ENCODE measurements around the gene ASB6.
A peak's percentile ranks its signal among the peaks of the same experiment; 100 is the strongest.
"Not testable (repeated sequence)": the region's sequence is repeated elsewhere in the genome, so short reads cannot be mapped to it uniquely, and the experiment has no call there.

The ASB6 gene

DNA sequence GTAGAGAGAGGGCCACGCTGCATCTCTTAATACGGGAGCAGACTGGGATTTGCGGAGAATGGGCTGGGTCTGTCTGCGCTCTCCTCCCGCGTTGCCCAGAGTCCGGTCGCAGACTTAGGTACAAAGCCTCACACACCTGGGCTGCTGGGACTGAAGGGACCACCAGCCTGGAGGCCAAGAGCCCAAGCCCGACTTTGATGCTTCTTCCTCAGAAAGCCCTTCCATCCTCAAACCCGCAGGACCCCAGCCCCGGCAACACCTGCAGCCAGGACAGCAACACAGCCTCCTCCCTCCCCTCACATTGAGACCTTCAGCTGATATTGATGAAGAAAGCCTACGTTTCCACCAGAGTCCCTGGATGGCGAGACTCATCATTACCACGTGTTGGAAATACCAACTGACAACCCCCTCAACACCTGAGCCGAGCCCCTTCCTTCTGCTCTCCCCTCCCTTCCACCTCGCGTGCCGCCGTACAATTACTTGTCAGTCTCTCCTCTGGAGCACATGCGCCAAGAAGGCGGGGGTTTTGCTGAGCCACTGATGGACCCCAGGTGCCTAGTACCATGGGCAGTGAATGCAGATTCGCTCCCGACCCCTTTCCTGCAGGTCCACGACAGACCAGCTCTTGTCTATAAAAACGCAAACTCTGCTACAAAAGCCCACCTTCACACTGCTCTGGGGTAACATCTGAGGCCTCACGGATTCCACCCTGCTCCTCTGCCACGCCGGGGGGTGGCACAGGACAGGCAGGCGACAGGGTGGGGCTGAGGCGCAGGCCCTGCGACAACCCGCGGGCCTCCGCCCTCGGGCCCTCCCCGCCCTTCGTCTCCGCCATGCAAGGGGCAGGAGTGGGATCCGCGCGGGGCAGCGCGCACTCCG lies 841 bp downstream of the ASB6 start:
- no peak for DNase-seq

DNA sequence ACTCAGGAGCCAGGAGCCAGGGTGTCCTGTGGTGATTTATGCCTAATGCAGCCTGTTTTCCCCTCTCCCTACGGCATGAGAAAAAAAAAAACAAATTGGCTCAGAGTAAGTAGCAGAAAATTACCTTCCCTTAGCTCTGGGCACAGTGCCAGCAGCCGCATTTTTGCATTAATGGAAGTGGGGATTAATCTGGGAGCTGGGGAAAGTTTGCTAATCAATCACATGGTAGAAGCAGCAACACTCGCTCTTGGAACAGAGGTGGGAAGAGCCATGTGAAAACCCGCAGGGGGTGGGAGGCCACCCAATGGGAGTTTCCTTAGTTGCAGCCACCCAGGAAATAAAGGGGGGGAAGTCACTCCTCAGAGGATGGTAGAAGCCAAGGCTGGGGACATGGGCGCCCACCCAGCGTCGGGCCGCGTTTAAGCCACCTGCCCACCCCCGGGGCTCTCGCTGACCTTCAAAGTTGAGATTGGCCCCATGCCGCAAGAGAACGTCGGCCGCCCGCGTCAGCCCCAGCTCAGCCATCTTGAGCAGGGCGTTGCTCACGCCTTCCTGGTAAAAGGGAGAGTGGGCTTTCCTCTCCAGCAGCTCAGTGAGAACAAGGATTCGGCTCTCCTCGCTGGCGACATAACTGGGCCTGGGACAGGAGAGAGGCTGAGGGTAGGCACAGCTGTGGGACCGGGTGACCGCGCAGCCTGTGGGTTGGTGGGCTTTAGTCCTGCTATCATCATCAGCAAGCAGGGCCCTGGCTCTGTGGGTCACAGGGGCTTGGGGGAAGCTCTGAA lies 1.7 kb downstream of the ASB6 start:
- no peak for DNase-seq

DNA sequence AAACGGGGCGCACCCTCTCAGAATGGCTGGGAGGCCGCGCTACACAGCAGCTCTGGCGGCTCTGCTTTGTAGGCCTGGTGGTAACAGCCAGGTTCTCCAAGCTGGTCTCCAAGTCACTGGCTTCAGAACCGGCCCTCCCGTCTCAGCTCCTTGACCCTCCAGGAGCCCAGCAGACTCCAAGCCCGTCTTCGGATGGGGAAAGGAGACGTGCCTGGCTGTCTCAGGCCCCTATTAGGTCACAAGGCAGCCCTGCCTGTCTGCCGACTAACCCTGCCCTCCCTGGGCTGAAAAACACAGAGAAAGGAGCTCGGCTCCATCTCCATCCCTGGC lies 2.2 kb downstream of the ASB6 start:
- no peak for DNase-seq

DNA sequence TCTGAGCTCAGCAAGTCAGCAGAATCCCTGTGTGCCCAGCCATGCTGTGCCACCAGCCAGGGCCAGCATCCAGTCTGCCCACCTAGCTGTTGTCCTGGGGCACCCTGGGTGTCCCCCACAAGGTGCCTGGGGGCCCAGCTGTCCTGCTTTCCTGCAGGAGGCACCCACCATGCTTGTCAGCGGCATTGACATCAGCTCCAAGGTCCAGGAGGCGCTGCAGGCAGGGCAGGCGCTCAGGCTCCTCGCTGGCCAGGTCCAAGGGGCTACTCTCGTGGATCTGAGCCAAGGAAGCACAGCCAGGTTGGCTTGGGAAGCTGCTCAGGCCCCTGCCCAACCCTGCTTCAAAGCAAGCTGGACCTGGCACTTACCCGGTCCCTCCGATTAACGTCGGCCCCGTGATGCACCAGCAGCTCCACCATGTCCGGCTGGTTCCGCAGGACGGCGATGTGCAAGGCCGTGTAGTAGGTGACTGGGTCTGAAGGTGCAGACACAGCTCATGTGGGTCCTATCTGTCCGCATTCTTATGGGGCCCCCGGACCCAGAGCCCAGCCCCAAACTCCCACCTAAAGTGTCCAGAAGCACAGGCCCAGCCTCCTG lies 2.8 kb downstream of the ASB6 start:
- DNase-seq: no peak

DNA sequence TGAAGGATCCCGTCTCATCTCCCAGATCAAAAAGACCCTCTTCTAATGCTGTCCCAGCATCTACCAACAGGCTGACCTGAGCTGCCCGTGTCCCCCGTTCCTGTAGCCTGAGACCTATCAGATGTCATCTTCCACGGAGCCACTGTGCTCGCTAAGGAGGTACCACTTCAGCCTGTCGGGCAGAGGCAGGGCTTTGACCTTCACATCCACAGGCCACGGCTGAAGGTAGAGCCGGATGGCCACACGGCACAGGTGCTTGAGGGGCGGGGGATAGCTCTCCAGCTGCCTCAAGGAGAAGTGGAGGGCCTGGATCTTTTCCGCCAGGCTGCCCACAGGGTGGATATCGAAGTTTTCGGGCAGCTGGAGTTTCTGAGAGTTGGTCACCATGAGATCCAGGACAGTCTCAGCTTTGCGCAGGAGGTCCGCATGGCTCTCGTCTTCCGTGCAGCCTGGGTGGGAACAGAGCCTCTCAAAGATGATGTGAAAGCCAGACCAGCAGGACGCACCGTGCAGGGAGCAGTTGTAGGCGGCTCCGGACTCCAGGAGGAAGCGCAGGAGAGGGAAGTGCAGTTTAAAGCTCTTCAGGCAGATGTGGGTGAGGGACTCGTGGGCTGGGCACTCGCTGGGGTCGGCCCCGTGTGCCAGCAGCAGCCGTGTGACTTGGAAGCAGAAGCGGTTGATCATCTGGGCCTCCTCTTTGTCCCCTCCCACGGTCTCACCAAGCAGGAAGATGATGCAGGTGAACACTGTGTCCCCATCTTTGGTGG lies 4.1 kb downstream of the ASB6 start:
- DNase-seq: no peak

DNA sequence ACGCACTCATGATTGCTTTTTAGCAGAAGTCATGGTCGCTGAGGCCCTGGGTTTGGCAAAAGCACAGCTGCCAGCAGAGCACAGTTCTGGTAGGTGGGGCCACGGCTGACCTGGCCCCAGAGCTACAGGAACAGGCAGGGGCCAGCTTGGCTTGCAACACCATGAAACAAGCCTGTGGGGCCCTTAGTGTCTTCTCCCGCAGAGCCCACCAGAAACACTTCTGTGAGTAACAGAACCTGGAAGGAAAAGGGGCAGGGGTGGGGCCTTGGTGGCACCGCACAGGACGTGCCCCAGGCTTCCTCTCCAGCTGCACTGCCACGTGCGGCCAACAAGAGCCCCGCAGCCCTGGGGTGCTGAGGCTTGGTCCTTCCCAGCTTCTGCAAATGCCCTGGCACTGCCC lies 4.8 kb downstream of the ASB6 start:
- no peak for DNase-seq

DNA sequence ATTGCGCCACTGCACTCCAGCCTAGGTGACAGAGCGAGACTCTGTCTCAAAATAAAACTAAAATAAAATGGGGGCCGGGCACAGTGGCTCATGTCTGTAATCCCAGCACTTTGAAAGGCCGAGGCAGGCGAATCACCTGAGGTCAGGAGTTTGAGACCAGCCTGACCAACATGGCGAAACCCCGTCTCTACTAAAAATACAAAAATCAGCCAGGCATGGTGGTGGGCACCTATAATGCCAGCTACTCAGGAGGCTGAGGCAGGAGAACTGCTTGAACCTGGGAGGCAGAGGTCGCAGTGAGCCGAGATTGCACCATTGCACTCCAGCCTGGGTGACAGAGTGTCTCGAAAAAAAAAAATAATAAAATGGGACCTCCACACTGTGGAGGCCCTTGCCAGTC lies 5.6 kb downstream of the ASB6 start:
- not testable (repeated sequence) for DNase-seq

DNA sequence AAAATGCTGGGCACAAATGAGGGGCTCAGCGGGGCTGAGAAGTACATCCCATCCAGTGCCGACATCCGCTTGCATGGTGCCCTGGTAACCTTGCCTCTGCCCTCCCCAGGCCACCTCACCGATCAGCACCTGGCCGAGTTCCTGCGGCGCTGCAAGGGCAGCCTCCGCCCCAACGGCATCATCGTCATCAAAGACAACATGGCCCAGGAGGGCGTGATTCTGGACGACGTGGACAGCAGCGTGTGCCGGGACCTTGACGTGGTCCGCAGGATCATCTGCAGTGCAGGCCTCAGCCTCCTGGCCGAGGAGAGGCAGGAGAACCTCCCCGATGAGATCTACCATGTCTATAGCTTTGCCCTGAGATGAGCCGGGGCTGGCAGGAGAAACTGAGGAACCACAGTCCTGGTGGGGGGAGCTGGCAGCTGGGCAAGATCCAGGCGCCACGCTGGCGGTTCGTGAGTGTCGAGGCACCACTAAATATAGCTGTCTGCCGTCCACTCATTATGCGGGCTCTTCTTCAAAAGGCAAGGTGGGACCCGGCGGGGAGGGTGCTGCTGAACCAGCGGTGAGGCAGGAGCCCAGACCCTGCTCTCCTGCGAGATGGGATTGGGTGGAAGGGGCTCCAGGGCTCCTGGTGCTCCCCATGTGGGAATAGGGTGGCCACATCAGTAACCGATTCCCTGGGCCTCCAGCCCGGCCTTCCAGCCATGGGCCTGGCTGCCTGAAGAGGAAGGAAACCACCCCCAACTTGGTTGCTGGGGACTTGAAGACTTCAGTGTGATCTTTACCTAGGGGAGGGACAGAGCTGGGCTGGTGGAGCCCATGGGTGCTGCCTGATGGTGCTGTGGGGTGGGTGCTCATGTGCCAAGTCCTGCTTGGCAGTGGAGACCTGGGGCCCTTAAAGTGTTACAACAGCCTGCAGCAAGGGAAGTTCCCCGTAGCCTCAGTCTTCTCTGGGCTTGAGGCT lies 6.6 kb downstream of the ASB6 start:
- no peak for DNase-seq

DNA sequence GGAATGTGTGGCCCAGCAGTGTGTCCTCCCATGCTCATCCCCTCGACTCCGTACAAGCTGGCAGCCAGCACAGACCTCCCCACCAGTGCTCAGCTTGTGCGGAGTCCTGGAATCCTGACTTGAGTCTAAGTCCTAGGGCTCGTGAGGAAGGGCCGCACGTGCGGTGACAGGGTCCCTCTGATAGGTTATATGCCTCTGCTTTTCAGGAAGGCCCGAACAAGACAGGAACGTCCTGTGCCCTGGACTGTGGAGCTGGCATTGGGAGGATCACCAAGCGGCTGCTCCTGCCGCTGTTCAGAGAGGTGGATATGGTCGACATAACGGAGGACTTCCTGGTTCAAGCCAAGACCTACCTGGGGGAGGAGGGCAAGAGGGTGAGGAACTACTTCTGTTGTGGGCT lies 8.1 kb downstream of the ASB6 start:
- no peak for DNase-seq

DNA sequence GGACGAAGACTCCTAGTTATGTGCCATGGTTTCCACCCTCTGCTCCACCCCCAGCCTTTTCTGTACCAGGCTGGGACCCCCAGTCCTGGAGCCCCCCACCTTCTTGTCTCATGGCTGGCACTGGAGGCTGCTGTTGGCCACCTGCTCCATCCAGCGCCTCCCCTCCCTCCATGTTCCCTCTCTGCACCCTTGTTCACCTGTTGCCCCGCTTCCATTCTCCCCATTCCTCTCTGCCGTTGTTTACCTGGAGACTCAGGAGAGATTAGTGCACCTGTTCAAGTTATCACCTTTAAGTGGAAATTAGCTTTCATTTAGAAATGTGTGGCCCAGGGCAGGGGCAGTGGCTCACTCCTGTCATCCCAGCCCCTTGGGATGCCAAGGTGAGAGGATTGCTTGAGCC lies 8.7 kb downstream of the ASB6 start:
- DNase-seq: no peak

DNA sequence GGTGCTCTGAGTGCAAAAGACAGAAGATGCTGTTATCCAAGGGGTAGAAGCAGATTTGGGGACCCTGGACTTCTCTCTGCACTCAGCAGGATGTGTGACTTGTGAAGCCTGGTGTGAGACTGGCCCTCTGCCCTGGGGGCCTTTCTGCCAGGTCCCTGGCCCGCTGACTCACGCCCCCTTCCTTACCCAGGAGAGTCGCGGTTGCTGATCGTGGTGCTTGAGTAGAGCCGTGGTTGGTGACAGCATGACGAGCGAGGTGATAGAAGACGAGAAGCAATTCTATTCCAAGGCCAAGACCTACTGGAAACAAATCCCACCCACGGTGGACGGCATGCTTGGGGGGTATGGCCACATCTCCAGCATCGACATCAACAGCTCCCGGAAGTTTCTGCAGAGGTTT lies 9.5 kb downstream of the ASB6 start:
- DNase-seq: no peak

DNA sequence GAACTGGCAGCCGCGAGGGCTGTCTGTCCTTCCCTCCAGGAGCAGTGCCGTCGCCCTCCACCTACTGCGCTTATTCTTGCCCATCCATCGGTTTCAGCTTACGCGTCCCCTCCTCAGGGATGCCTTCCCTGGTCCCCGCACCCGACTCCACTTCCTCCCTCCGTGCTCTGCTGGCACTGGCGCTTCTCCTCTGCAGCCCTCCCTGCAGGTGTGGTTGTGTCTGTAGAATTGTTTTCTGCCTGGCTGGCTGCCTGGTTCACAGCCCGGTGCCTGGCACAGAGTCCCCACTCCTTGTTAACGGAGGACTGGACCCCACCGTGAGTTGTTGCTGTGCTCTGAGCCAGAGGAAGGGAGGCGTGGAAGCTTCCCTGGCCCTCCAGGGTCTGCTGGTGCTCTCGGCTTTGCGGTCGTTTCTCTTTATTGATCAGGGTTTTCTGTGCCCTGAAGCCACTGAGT lies 10.2 kb downstream of the ASB6 start:
- DNase-seq: no peak

DNA sequence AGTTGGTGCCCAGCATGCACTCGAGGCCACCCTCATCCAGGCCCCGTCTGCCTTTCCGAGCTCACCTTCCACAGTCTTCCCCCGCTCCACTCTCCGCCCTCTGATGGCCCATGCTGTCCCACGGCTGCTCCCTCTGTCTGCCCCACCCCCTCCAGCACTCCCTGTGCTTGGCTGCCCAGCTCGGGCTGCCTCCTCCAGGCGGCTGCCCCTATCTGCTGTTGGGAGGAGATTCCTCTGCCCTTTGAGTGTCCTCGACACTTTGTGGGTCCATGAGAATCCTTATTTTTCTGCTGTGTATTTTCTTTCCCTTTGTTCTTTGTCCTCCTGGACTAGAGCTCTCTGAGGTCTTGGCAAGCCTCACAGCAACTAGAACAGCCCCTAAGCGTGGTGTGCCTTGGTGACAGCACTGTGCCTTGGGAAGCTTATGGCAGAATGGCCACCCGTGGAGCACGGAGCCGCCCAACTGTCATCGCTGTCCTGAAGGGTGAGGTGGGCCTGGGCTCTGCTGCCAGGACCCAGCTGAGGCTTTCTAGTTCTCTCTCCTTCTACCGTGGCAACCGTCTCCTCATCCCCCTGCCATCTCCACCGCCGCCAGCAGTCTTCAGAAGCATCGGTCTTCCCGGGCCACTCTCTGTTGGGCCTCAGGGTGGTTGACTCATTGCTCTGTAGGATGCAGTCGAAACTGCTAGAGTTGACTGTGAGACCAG lies 10.8 kb downstream of the ASB6 start:
- DNase-seq: no peak

DNA sequence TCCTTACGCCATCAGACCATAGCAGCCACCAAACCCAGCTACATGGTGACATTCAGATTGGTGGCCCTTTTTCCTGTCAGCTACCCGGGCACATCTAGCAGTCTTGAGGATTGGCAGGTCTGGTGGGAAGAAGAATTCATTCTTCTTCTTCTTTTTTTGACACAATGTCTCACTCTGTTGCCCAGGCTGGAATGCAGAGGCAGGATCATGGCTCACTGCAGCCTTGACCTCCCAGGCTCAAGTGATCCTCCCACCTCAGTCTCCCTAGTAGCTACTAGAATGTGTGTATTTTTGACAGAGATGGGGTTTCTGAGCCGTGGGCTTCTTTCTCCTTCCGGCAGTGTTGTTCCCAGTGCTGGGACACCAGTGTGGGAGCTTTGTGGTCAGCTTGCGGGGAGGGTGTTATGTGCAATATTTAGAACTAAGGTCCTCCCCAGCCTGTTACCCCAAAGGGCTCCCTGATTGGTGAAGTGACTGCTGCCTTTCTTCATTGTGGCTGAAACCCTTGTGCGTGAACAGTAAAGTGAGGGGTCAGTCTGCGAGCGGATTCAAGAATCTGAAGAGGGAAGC lies 12.6 kb downstream of the ASB6 start:
- DNase-seq: no peak

DNA sequence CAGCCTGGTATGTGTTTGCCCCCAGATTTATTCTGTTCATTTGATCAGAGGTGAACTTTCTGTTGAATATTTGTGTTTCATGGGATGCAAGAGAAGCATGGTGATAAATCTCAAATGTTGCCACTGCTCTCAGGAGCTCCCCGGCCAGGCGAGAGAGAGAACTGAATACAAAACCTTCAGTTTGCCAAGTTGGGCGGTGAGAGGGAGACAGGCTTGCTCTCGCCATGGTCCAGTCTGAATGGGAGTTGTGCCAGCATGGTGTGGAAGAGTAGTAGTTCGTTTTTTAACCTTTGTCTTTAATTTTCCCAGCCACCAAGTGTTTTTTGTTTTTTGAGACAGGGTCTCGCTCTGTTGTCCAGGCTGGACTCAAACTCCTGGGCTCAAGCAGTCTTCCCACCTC lies 13.2 kb downstream of the ASB6 start:
- no peak for DNase-seq

DNA sequence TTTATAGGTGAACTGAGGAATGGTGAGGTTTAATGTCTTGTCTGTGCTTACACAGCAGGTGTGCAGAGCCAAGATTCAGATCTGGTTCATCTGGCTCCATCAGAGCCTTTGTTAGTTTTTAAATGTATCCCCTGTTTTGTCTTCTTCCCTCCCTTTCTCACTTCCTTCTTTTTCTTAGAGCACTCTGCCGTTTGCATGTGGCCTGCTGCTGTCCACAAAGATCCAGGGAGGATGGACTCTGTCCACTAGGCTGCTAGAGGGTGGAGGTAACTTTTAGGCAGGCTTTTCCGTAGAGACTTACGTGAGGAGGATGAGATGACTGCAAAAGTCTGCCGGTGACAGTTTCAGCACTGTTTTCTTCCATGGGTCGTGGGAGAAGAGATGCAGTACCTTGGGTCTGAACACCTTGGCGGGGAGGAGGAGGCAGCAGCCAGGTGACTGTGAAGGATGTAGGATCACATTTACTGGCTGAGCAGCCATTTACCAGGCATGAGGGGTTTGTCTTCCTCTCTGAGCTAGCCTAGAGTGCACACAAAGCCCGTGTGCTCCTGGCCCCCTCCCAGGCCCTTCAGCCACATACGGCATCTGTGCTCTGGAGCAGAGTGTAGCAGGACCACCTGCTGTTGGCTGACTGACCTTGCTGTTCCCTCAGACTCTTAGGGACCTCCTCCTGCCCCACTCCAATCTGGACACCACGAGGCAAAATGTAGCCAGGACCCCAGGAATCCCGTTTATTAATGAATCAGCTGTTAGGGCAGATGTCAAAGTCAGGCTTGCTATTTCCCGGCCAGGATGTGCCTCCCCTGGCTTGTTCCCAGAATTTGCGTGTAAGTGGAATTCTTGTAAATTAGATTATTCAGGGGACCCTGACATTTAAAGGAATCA lies 14.2 kb downstream of the ASB6 start:
- no peak for DNase-seq

DNA sequence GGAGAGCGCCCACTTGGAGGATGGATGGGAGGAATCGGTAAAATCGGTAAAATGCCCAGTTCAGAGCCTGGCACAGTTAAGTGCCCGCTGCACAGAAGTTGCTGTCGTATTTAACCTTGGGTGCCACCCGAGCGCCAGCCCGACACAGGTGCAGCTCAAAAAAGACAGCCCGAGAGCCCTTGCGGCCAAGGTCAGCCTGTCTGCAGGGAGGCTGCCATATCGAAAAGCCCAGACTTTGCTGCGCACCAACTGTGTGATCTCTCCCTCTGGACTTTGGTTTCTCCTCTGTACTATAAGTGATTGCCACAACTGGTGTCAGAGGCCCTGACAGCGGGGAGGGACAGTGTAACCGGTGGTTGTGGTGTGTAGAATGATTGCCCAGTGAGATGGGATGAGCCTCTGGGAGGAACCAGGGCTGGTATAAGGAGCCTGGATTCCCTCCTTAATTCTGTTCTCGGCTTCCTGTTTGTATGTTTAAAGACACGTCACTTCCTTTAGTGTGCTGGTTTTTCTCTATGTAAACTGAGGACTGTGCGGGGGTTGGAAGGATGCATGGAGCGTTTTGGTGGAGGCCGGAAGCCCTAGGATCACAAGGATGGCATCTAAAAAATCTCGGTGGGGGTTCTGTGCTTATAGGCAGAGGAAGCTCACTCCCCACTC lies 15.2 kb downstream of the ASB6 start:
- DNase-seq: peak; percentile 26

DNA sequence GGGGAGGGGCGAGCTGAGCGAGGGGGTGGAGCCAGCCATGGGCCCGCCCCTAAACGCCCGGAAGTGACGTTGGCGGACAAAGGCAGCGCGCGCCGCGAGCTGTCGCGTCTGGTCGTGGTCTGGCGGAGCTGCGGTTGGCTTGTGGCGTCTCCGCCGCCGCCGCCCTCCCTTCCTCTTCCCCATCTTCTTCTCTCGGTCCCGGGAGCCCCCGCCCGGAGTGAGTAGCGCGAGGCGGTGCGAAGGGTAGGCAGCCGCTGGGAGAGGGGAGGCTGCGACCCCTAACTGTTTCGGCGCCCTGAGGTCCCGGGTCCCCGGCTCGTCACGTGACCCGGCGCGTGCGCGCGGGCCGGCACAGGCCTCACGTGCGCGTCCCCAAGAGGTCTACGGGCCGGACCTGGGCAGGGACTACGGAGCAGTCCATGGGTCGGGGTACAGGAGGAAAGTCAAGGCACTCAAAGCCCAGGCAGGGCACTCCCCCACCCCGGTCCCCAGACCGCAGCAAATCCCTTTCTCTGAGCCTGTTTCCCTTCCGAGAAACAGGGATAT lies 15.8 kb downstream of the ASB6 start, which contains the start of gene NTMT1:
NTMT1 (plus strand) TSS at position 85 of the 546 bp plus-strand sequence. CDS start 6,541 bp downstream, outside the sequence.
- peak; percentile 93 for DNase-seq

DNA sequence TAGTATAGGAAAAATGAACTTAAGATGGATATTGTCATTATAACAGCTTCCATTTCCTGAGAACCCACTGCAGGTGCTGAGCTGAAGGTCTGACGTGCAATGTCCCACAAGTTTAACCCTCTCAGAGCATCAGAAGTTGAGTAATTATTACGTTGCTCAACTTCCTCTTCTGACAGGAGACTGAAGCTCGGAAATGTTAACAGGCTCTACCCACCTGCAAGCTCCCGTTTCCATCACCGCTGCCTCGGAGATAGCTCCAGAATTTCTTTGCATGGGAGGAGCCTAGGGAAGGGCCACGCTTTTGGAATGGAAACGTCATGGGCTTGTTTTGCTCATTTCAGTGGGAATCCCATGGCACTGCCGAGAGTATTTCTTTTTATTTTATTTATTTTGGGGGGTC lies 17.0 kb downstream of the ASB6 start:
- DNase-seq: peak; percentile 74
